K562 (cell line): ENCODE data around the gene CCDC127. TPM values are rescaled to one million over a fixed set of nuclear protein-coding genes. Genes with fewer than 3 reads are reported as not detected.

Source experiments
- ATAC-seq: fragments of 200-7000 bp; cut with Tn5 transposase; 3 replicates; pipeline ENCODE4 v1.9.1; 2020; ENCODE audit warnings: moderate library complexity
- BruUV-seq: library from RNA; stranded (reverse); fragments of 400-500 nt; replicated peaks from 2 replicates; lab custom pipeline; 2021; lab: Mats Ljungman, UMichigan
- CTCF ChIA-PET: fragments of 300-600 bp; formaldehyde crosslinking; extraction: SDS; loops from one replicate; lab custom pipeline; 2021; ENCODE audit warnings: low intra/inter-chr PET ratio; lab: Yijun Ruan, JAX
- POLR2A ChIA-PET: fragments of 300-600, 350-650 bp; sonication (Branson Sonifier 250); formaldehyde crosslinking; extraction: SDS; loops from one replicate; lab custom pipeline; 2021; ENCODE audit warnings: antibody characterized with exemption, inconsistent platforms; lab: Yijun Ruan, JAX
- DNase-seq, 4 experiments: peaks; one replicate each; pipeline versions ENCODE4 v3.0.0 to v3.0.0-alpha.2; 2011 to 2018; ENCODE audit warnings: low spot score in 3 of 4, mixed read lengths in 3 of 4; ENCODE audit errors: extremely low read depth in 1 of 4
- FAIRE-seq: peaks from 2 replicates; lab custom pipeline; 2011; peaks lifted over from hg19 to GRCh38; lab: Jason Lieb, UNC
- H2AFZ ChIP-seq: 2 replicates; pipeline ENCODE4 v1.6.0; 2011; ENCODE audit warnings: low read depth, low read length, control low read depth, inconsistent platforms
- H3K27ac ChIP-seq: fragments of 200-600 bp; 3 replicates; pipeline ENCODE4 v1.8.0; 2011; ENCODE audit warnings: low read depth, mild to moderate bottlenecking, control low read depth, inconsistent platforms, low read length, moderate library complexity, mixed read lengths; ENCODE audit errors: extremely low read depth
- H3K27me3 ChIP-seq, 2 experiments: fragments of 300-600 bp in 1 of 2; 2 replicates in 1 of 2; 3 replicates in 1 of 2; pipeline versions ENCODE4 v1.6.0 to v1.8.0; 2011; ENCODE audit warnings: inconsistent platforms in 2 of 2, low read length in 2 of 2, mild to moderate bottlenecking in 1 of 2, mixed read lengths in 1 of 2, moderate library complexity in 1 of 2; ENCODE audit not compliant: control insufficient read depth in 2 of 2, insufficient read depth in 2 of 2
- H3K36me3 ChIP-seq: fragments of 300-600 bp; 3 replicates; pipeline ENCODE4 v1.8.0; 2011; ENCODE audit warnings: mild to moderate bottlenecking, low read length, inconsistent platforms; ENCODE audit not compliant: control insufficient read depth, insufficient read depth
- H3K4me1 ChIP-seq, 2 experiments: fragments of 200-600 bp in 1 of 2; replicated peaks in 1 of 2; 2 replicates in 1 of 2; 3 replicates in 1 of 2; pipeline versions ENCODE4 v1.5.1 to v1.8.0; 2011; ENCODE audit warnings: inconsistent platforms in 2 of 2, low read length in 2 of 2, mild to moderate bottlenecking in 1 of 2, mixed read lengths in 1 of 2, moderate library complexity in 1 of 2; ENCODE audit not compliant: control insufficient read depth in 2 of 2, insufficient read depth in 2 of 2
- H3K4me2 ChIP-seq: 2 replicates; pipeline ENCODE4 v1.6.1; 2011; ENCODE audit warnings: low read length, control low read depth, inconsistent platforms, mixed read lengths; ENCODE audit not compliant: insufficient read depth
- H3K4me3 ChIP-seq: fragments of 200-600 bp; sonication (generic), shearing (Covaris generic); 2 replicates; pipeline ENCODE4 v1.5.1; 2016; ENCODE audit warnings: control low read depth, inconsistent platforms
- H3K79me2 ChIP-seq: fragments of 200-600 bp; 3 replicates; pipeline ENCODE4 v1.8.0; 2011; ENCODE audit warnings: low read length, inconsistent platforms; ENCODE audit not compliant: control insufficient read depth, insufficient read depth
- H3K9ac ChIP-seq, 2 experiments: 2 replicates each; pipeline versions ENCODE4 v1.6.0 to v1.6.1; 2011; ENCODE audit warnings: low read depth in 2 of 2, low read length in 2 of 2, control low read depth in 1 of 2, inconsistent platforms in 1 of 2, mild to moderate bottlenecking in 1 of 2, mixed read lengths in 1 of 2; ENCODE audit not compliant: insufficient read depth in 1 of 2
- H3K9me1 ChIP-seq: one replicate; pipeline ENCODE4 v1.6.0; 2011; ENCODE audit warnings: inconsistent platforms, mild to moderate bottlenecking, low read length, moderate library complexity; ENCODE audit not compliant: control insufficient read depth, insufficient read depth
- H3K9me3 ChIP-seq: replicated peaks from 2 replicates; pipeline ENCODE4 v1.5.1; 2011; ENCODE audit warnings: low read depth, low read length, inconsistent platforms; ENCODE audit not compliant: control insufficient read depth, insufficient read depth
- H4K20me1 ChIP-seq: replicated peaks from 2 replicates; pipeline ENCODE4 v1.6.1; 2011; ENCODE audit warnings: low read length, inconsistent platforms, mixed read lengths; ENCODE audit not compliant: control insufficient read depth, insufficient read depth
- CCNT2 ChIP-seq: IDR thresholded peaks from 2 replicates; pipeline ENCODE4 v1.6.1; 2011; ENCODE audit warnings: borderline replicate concordance, low read depth, mild to moderate bottlenecking, moderate library complexity, mixed read lengths, low read length; ENCODE audit not compliant: insufficient read length; ENCODE audit errors: extremely low read depth
- ERF ChIP-seq: fragments of 450-650 bp; formaldehyde crosslinking; IDR thresholded peaks from 2 replicates; pipeline ENCODE4 v1.4.0; 2020; ENCODE audit warnings: mild to moderate bottlenecking, mixed read lengths
- GMEB1 ChIP-seq: fragments of 250-450 bp; sonication (Bioruptor Pico); IDR thresholded peaks from 2 replicates; pipeline ENCODE4 v1.4.0; 2020; ENCODE audit warnings: mild to moderate bottlenecking
- NUFIP1 ChIP-seq: fragments of 450-650 bp; IDR thresholded peaks from 2 replicates; pipeline ENCODE4 v1.6.1; 2018; ENCODE audit not compliant: partially characterized antibody
- TEAD1 ChIP-seq, 2 experiments: fragments of 450-650 bp in 1 of 2; sonication (generic) in 1 of 2; formaldehyde crosslinking; IDR thresholded peaks; 2 replicates each; pipeline versions ENCODE4 v1.4.0 to v1.8.0; 2020 to 2022; ENCODE audit warnings: mild to moderate bottlenecking in 2 of 2, missing genetic modification reagents in 1 of 2
- ZC3H8 ChIP-seq: fragments of 450-650 bp; IDR thresholded peaks from 2 replicates; pipeline ENCODE4 v1.6.1; 2017
- ZKSCAN1 ChIP-seq: fragments of 150-350 bp; IDR thresholded peaks from 2 replicates; pipeline ENCODE4 v1.6.1; 2016; ENCODE audit warnings: low read depth, low read length
- WGBS: fragments of 100-300 bp; shearing (Covaris generic); methylation state at CpG from one replicate; pipeline ENCODE4 v1.1.6; 2016; ENCODE audit warnings: low coverage, mixed read lengths; ENCODE audit not compliant: insufficient coverage; ENCODE audit errors: missing lambda C conversion rate; 5-methylcytosine and 5-hydroxymethylcytosine counted together
- in situ Hi-C: fragments of 300-500 bp; cut with MboI; formaldehyde crosslinking; loops from 4 replicates; pipeline ENCODE4 v1.15.0; 2018; ENCODE audit warnings: inconsistent platforms, mixed read lengths
- intact Hi-C: fragments of 100-400 bp; cut with micrococcal nuclease; formaldehyde crosslinking; loops from 2 replicates; pipeline ENCODE4 v1.14.2; 2022
- polyA plus RNA-seq, 8 experiments: library from polyadenylated mRNA; depleted of rRNA in 4 of 8; stranded (reverse) in 5 of 8; unstranded in 3 of 8; fragments of >200 nt; fragmentation: Nextera tagmentation in 2 of 8; fragmentation: Illumina TruSeq in 1 of 8; extraction: Ambion mirVana in 2 of 8; extraction: Trizol in 1 of 8; gene quantifications; 2 replicates each; pipeline versions ENCODE4 v1.2.1 to v1.2.3, GENCODE V29; 2011 to 2014; ENCODE audit warnings: inconsistent platforms in 1 of 8, missing spikeins in 1 of 8
- total RNA-seq, 7 experiments: library from RNA; depleted of rRNA in 6 of 7; stranded (reverse); fragments of >200 nt in 6 of 7; fragmentation: Illumina TruSeq in 2 of 7; extraction: Trizol in 2 of 7; gene quantifications; 2 replicates each; pipeline versions ENCODE4 v1.2.1 to v1.2.3, GENCODE V29; 2011 to 2021; ENCODE audit warnings: low replicate concordance in 1 of 7
- TF ChIP-seq, protein P1 (sequence below): IDR thresholded peaks from 3 replicates; pipeline ENCODE4 v1.6.1; 2011; ENCODE audit warnings: borderline replicate concordance, mild to moderate bottlenecking, moderate library complexity; ENCODE audit not compliant: insufficient read length; ENCODE audit errors: extremely low read depth
- TF ChIP-seq, protein P2 (sequence below), 3 experiments: fragments of 200-800 bp in 1 of 3; fragments of 250-450 bp in 1 of 3; fragments of 450-650 bp in 1 of 3; sonication (Bioruptor Pico) in 1 of 3; sonication (Bioruptor generic) in 1 of 3; formaldehyde crosslinking in 1 of 3; IDR thresholded peaks; 2 replicates each; pipeline versions ENCODE4 v1.6.1 to v1.8.0; 2016 to 2022; ENCODE audit warnings: mild to moderate bottlenecking in 2 of 3, missing genetic modification characterization in 2 of 3, missing compliant biosample characterization in 1 of 3, moderate library complexity in 1 of 3

The CCDC127 gene
- total and polyA plus RNA-seq, 9 of the 15 experiments (the other 6 are each of a cell fraction or from before 2014, with no cell fraction given) = 2.7 to 4.5 (median 4.1) TPM

- DNase-seq (no peak), ATAC-seq (no peak), FAIRE-seq (no peak)
- Histone ChIP-seq H3K27me3 (peaks cover 52 to 85% of the 10 kb centered on the region in 2 experiments), H3K4me1 (peaks cover 0 to 7% of the 10 kb centered on the region in 2 experiments; a peak in 1 of 5 replicates), H3K9me1 (no peaks in the 10 kb centered on the region), H3K27ac (no peak overlapping the region), H3K9me3 (no peaks in the 10 kb centered on the region), H2AFZ (no peak overlapping the region), H3K9ac (no peak overlapping the region), H3K4me2 (no peak overlapping the region), H4K20me1 (peaks cover 7% of the 10 kb centered on the region; the same call in 1 of the 2 replicates), H3K36me3 (no peaks in the 10 kb centered on the region), H3K79me2 (no peaks in the 10 kb centered on the region), H3K4me3 (no peak overlapping the region)
- WGBS = under 1% methylated on average over 18 of the region's 19 CpGs
- TF ChIP-seq TEAD1 (CRISPR knock-in tag; IDR thresholded peaks at IDR 0.05) (no peak), ZC3H8 (no peak), CCNT2 (no peak), GMEB1 (CRISPR knock-in tag) (no peak), ZKSCAN1 (no peak), NUFIP1 (no peak), ERF (no peak)
- TF ChIP-seq, protein P1, sequence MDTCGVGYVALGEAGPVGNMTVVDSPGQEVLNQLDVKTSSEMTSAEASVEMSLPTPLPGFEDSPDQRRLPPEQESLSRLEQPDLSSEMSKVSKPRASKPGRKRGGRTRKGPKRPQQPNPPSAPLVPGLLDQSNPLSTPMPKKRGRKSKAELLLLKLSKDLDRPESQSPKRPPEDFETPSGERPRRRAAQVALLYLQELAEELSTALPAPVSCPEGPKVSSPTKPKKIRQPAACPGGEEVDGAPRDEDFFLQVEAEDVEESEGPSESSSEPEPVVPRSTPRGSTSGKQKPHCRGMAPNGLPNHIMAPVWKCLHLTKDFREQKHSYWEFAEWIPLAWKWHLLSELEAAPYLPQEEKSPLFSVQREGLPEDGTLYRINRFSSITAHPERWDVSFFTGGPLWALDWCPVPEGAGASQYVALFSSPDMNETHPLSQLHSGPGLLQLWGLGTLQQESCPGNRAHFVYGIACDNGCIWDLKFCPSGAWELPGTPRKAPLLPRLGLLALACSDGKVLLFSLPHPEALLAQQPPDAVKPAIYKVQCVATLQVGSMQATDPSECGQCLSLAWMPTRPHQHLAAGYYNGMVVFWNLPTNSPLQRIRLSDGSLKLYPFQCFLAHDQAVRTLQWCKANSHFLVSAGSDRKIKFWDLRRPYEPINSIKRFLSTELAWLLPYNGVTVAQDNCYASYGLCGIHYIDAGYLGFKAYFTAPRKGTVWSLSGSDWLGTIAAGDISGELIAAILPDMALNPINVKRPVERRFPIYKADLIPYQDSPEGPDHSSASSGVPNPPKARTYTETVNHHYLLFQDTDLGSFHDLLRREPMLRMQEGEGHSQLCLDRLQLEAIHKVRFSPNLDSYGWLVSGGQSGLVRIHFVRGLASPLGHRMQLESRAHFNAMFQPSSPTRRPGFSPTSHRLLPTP = no peak
- TF ChIP-seq, protein P2, sequence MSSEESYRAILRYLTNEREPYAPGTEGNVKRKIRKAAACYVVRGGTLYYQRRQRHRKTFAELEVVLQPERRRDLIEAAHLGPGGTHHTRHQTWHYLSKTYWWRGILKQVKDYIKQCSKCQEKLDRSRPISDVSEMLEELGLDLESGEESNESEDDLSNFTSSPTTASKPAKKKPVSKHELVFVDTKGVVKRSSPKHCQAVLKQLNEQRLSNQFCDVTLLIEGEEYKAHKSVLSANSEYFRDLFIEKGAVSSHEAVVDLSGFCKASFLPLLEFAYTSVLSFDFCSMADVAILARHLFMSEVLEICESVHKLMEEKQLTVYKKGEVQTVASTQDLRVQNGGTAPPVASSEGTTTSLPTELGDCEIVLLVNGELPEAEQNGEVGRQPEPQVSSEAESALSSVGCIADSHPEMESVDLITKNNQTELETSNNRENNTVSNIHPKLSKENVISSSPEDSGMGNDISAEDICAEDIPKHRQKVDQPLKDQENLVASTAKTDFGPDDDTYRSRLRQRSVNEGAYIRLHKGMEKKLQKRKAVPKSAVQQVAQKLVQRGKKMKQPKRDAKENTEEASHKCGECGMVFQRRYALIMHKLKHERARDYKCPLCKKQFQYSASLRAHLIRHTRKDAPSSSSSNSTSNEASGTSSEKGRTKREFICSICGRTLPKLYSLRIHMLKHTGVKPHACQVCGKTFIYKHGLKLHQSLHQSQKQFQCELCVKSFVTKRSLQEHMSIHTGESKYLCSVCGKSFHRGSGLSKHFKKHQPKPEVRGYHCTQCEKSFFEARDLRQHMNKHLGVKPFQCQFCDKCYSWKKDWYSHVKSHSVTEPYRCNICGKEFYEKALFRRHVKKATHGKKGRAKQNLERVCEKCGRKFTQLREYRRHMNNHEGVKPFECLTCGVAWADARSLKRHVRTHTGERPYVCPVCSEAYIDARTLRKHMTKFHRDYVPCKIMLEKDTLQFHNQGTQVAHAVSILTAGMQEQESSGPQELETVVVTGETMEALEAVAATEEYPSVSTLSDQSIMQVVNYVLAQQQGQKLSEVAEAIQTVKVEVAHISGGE (CRISPR knock-in tag; IDR thresholded peaks at IDR 0.05) = no peak
- ChIA-PET POLR2A (interaction anchor here (1.3 kb wide), 1 partner anchor 8 kb away, joined by 3 read pairs; no protein-coding TSS in a partner anchor), CTCF (no interaction called here)
- in situ Hi-C loops = no loop called here
- BruUV-seq = no TSS peak
- intact Hi-C loops = no loop called here
Measured at GRCh38 chr5:159448-160172, 58.3 kb downstream of the CCDC127 start.
